AG10803 (cell line): ENCODE data around the gene ATP8A2.
"Not testable (repeated sequence)": the region's sequence is repeated elsewhere in the genome, so short reads cannot be mapped to it uniquely, and the experiment has no call there.

Experiments
- DNase-seq: peaks from one replicate; pipeline ENCODE4 v3.0.0; 2010; ENCODE audit warnings: low read depth
- H3K4me3 ChIP-seq: 2 replicates; pipeline ENCODE4 v1.5.1; 2011; ENCODE audit warnings: mild to moderate bottlenecking, low read length, control low read depth
- CTCF ChIP-seq: conservative IDR thresholded peaks from 2 replicates; pipeline ENCODE4 v1.5.1; 2011; ENCODE audit warnings: mild to moderate bottlenecking, low read length, control low read depth, inconsistent platforms

ATP8A2 gene

DNA sequence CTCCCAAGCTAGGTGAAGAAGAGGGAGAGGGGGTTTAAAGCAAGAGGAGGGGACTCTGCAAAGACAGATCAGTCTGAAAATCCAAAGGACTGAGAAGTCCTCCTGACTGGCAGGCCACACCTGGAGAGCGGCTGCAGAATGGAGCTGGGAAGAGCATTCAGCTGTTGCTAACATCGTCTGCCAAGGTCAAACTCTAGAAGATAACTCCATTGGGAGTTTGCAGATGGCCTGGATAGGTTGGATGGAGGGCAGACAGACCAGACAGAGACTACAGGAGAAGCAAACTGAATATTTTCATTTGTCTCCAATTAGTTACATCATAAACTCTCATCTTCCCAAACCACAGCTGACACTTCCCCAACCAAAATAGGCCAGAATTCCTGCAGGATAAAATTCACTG lies 699.9 kb downstream of the ATP8A2 start:
- no peak overlapping the region for H3K4me3 ChIP-seq
- TF ChIP-seq CTCF: no peak
- no peak for DNase-seq

DNA sequence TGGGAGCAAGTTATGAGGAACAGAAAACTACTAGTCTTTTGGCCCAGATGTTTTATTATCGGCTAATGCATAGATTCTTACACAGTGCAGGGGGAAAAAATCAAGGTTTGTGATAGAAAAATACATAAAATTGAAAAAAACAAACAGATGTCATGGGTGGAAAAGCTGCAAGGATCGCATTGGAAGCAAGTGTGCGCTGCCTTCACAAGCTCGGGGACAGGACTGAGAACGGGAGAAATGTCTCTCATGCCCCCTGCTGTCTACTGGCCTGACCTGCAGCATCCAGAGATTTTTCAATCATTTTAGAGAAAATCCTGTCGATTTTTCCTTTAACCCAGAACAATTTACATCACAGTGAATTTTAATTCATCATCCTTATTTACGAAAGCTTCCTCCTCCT lies 700.6 kb downstream of the ATP8A2 start:
- not testable (repeated sequence) for DNase-seq, H3K4me3 ChIP-seq

- TF ChIP-seq CTCF: no peak
- peak; percentile 13 for DNase-seq
- H3K4me3 ChIP-seq: no peak overlapping the region
Measured at GRCh38 chr13:26074706-26075105, 702.9 kb downstream of the ATP8A2 start.
